K562 treated with DMSO at 1 percent for 24 hours (cell line): Measurements from ENCODE around the gene SON. TPM values are rescaled to one million over a fixed set of nuclear protein-coding genes. Genes with fewer than 3 reads are reported as not detected.

Source experiments
- total RNA-seq: library from RNA; unstranded; fragments of 300-600 nt; gene quantifications from 2 replicates; pipeline ENCODE4 v1.2.3, GENCODE V29; 2022; ENCODE audit warnings: low read depth; ENCODE audit not compliant: insufficient read depth

Gene SON
- 133 and 139 TPM in 2 replicates for total RNA-seq

DNA sequence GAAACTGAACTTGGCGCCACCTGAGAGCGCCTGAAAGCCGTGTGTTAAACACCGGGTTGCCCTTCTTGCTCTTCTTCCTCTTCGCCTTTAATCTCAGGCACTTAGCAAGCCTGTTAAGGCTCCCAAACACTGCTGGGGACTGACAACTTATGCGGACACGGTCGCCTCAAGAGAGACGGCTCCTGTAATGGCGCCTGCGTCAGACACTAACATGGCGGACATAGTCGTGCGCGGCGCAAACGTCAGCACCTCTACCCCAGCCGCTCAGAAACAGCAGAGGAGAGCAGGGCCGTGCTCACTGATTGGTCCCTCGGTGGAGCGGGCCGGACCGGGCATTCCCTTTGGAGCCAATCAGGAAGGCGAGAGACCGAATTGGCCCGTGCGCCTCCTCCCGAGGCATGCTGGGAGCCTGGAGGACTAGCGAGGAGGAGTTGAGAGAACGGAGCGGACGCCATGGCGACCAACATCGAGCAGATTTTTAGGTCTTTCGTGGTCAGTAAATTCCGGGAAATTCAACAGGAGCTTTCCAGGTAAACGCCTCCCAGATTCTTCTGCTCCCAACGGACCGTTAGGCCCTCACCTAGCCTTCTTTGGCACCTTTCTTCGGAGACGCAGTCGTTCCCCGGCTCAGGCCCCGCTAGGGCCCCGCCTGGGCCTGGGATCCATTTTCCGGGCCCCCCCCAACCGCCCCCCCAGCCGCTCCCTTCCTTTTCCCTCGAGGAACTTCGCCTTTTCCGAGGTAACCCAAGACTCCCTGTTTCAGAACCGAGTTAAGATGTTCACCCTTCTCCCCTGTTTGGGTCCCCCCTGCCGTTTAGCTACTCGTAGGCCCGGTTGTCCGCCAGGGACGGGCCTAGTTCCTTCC, at the start of gene SON:
Gene SON (plus strand): TSS at position 399 of the 865 bp plus-strand sequence. CDS start 55 bp downstream, at position 454.

GRCh38 chr21:33541756-33542639, 840 bp upstream of the SON start, which contains the start of gene GART:
Gene GART (minus strand): TSS chr21:33542117. CDS start chr21:33539315, 2,802 bp downstream.

GRCh38 chr21:33588485-33589335, 45.9 kb downstream of the SON start, which contains the start of gene DONSON:
Gene DONSON (minus strand): TSS chr21:33588684. CDS start chr21:33588641, 43 bp downstream.

Other genes with a start within 250 kb of the SON start
- gene IFNAR1, start 218.1 kb upstream of the SON start, total RNA-seq, result 33.8 and 74.1 TPM in 2 replicates
- gene IFNGR2, start 139.6 kb upstream of the SON start, total RNA-seq, result 38.1 and 41.0 TPM in 2 replicates
- 20.6 and 23.6 TPM in 2 replicates for gene TMEM50B, start 63.1 kb upstream of the SON start, total RNA-seq
- gene DNAJC28, start 51.3 kb upstream of the SON start, total RNA-seq, result 1.1 and 1.3 TPM in 2 replicates
- 66.1 and 68.3 TPM in 2 replicates for gene GART, start 921 bp upstream of the SON start, total RNA-seq
- gene DONSON, start 45.6 kb downstream of the SON start, total RNA-seq, result 41.1 and 44.2 TPM in 2 replicates
- 22.1 and 25.7 TPM in 2 replicates for gene CRYZL1, start 98.7 kb downstream of the SON start, total RNA-seq
- gene ITSN1, start 99.5 kb downstream of the SON start, total RNA-seq, result 6.0 and 8.6 TPM in 2 replicates